Activated CD4-positive, alpha-beta memory T cell treated with anti-CD3 and anti-CD28 coated beads, Interleukin-2, amount 10 ng/mL, durations not matched to agents 7 days and 5 days (primary cell): ENCODE measurements around the gene RNASE12. TPM values are rescaled to one million over a fixed set of nuclear protein-coding genes. Genes with fewer than 3 reads are reported as not detected.

Experiments
- CTCF ChIA-PET: fragments of 350-600 bp; sonication (Branson Sonifier 250); formaldehyde crosslinking; loops from one replicate; lab custom pipeline; 2021; ENCODE audit warnings: antibody characterized with exemption, inconsistent platforms; lab: Charles Lee
- POLR2A ChIA-PET: fragments of 350-600 bp; sonication (Branson Sonifier 250); formaldehyde crosslinking; loops from one replicate; lab custom pipeline; 2021; ENCODE audit warnings: antibody characterized with exemption; lab: Charles Lee
- DNase-seq: peaks from one replicate; pipeline ENCODE4 v3.0.0-alpha.2; 2020
- H3K27ac Mint-ChIP-seq: one replicate; pipeline ENCODE4 v1.8.0; 2021; ENCODE audit warnings: mild to moderate bottlenecking, mixed read lengths
- H3K27me3 Mint-ChIP-seq: one replicate; pipeline ENCODE4 v1.8.0; 2021; ENCODE audit warnings: mixed read lengths
- H3K36me3 Mint-ChIP-seq: one replicate; pipeline ENCODE4 v1.8.0; 2021; ENCODE audit warnings: low read depth, mixed read lengths
- H3K4me1 Mint-ChIP-seq: one replicate; pipeline ENCODE4 v1.8.0; 2021; ENCODE audit warnings: mixed read lengths
- H3K4me3 Mint-ChIP-seq: one replicate; pipeline ENCODE4 v1.8.0; 2021; ENCODE audit warnings: mild to moderate bottlenecking, mixed read lengths
- H3K9me3 Mint-ChIP-seq: one replicate; pipeline ENCODE4 v1.8.0; 2021; ENCODE audit warnings: mixed read lengths
- total RNA-seq, 2 experiments: library from RNA; stranded (reverse); gene quantifications; one replicate each; pipeline ENCODE4 v1.2.3, GENCODE V29; 2021

RNASE12 gene
- total RNA-seq: not detected

- POLR2A ChIA-PET: no interaction called here
- Mint-ChIP-seq H3K36me3 (no peaks in the 10 kb centered on the region), H3K4me3 (no peak within 1 kb of the TSS), H3K27ac (no peak within 1 kb of the TSS), H3K27me3 (peaks cover 7% of the 10 kb centered on the region), H3K9me3 (no peaks in the 10 kb centered on the region), H3K4me1 (peaks cover 12% of the 10 kb centered on the region)
- CTCF ChIA-PET: no interaction called here
- DNase-seq: no peak
These were observed at the start of gene RNASE12 for GRCh38 chr14:20591235-20591634. RNASE12 (minus strand) TSS chr14:20591376; CDS start chr14:20590723, 653 bp downstream.

GRCh38 chr14:20632831-20633691, 41.9 kb upstream of the RNASE12 start:
- Mint-ChIP-seq H3K4me3 (peak overlapping the region; percentile 68), H3K36me3 (no peaks in the 10 kb centered on the region), H3K9me3 (no peaks in the 10 kb centered on the region), H3K4me1 (peaks cover 34% of the 10 kb centered on the region), H3K27ac (peak overlapping the region; percentile 70), H3K27me3 (peaks cover 78% of the 10 kb centered on the region)
- POLR2A ChIA-PET: interaction anchor here (0.9 to 3.1 kb wide), 6 partner anchors 11 to 163 kb away, joined by 3 to 14 read pairs (median 4); partner anchors contain the start of gene PNP
- DNase-seq: peak; percentile 72
- CTCF ChIA-PET: interaction anchor here (0.8 to 1.7 kb wide), 6 partner anchors 12 to 303 kb away, joined by 3 to 7 read pairs (median 4); no protein-coding TSS in a partner anchor

- peaks cover 38% of the 10 kb centered on the region for H3K4me1 Mint-ChIP-seq
- no peaks in the 10 kb centered on the region for H3K36me3 Mint-ChIP-seq
- ChIA-PET CTCF (interaction anchor here (0.8 to 1.7 kb wide), 9 partner anchors 11 to 302 kb away, joined by 3 to 7 read pairs (median 4); no protein-coding TSS in a partner anchor), POLR2A (interaction anchor here (0.9 to 3.1 kb wide), 6 partner anchors 10 to 163 kb away, joined by 3 to 14 read pairs (median 4); partner anchors contain the start of gene PNP)
- no peaks in the 10 kb centered on the region for H3K9me3 Mint-ChIP-seq
- peak overlapping the region; percentile 68 for H3K4me3 Mint-ChIP-seq
- peak overlapping the region; percentile 70 for H3K27ac Mint-ChIP-seq
- H3K27me3 Mint-ChIP-seq: peaks cover 83% of the 10 kb centered on the region
- DNase-seq: no peak
These were observed 41.3 kb upstream of the RNASE12 start for GRCh38 chr14:20632448-20632830.

GRCh38 chr14:20631880-20632389, 40.8 kb upstream of the RNASE12 start:
- Mint-ChIP-seq H3K27ac (no peak overlapping the region), H3K9me3 (no peaks in the 10 kb centered on the region), H3K27me3 (peaks cover 88% of the 10 kb centered on the region), H3K4me3 (peak overlapping the region; percentile 68), H3K4me1 (peaks cover 42% of the 10 kb centered on the region), H3K36me3 (no peaks in the 10 kb centered on the region)
- ChIA-PET CTCF (interaction anchor here (0.8 to 1.7 kb wide), 12 partner anchors 9 to 301 kb away, joined by 3 to 7 read pairs (median 4); no protein-coding TSS in a partner anchor), POLR2A (interaction anchor here (0.9 to 3.1 kb wide), 7 partner anchors 9 to 162 kb away, joined by 3 to 14 read pairs (median 4); partner anchors contain the start of gene PNP)
- DNase-seq: no peak

- no peaks in the 10 kb centered on the region for H3K36me3 Mint-ChIP-seq
These were observed 40.1 kb upstream of the RNASE12 start for GRCh38 chr14:20631023-20631879.

GRCh38 chr14:20630340-20631022, 39.3 kb upstream of the RNASE12 start:
- peaks cover 55% of the 10 kb centered on the region for H3K4me1 Mint-ChIP-seq
- no peak for DNase-seq
- CTCF ChIA-PET: interaction anchor here (0.9 to 1.4 kb wide), 7 partner anchors 8 to 67 kb away, joined by 3 to 9 read pairs (median 4); no protein-coding TSS in a partner anchor

More at GRCh38 chr14:20631023-20631879, 40.1 kb upstream of the RNASE12 start:
- H3K4me3 Mint-ChIP-seq: peak overlapping the region; percentile 68
- H3K4me1 Mint-ChIP-seq: peaks cover 49% of the 10 kb centered on the region
- ChIA-PET POLR2A (interaction anchor here (0.8 to 3.1 kb wide), 8 partner anchors 18 to 161 kb away, joined by 3 to 14 read pairs (median 4); partner anchors contain the start of gene PNP), CTCF (interaction anchor here (0.9 to 1.7 kb wide), 15 partner anchors 9 to 301 kb away, joined by 3 to 9 read pairs (median 4); no protein-coding TSS in a partner anchor)
- no peaks in the 10 kb centered on the region for H3K9me3 Mint-ChIP-seq
- H3K27ac Mint-ChIP-seq: no peak overlapping the region
- no peak for DNase-seq
- peaks cover 88% of the 10 kb centered on the region for H3K27me3 Mint-ChIP-seq

GRCh38 chr14:20628063-20628854, 37.1 kb upstream of the RNASE12 start:
- no peak overlapping the region for H3K4me3 Mint-ChIP-seq
- CTCF ChIA-PET: interaction anchor here (1.4 kb wide), 1 partner anchor 53 kb away, joined by 3 read pairs; no protein-coding TSS in a partner anchor

More at GRCh38 chr14:20630340-20631022, 39.3 kb upstream of the RNASE12 start:
- peaks cover 2% of the 10 kb centered on the region for H3K36me3 Mint-ChIP-seq
- H3K27me3 Mint-ChIP-seq: peaks cover 86% of the 10 kb centered on the region
- H3K9me3 Mint-ChIP-seq: no peaks in the 10 kb centered on the region
- POLR2A ChIA-PET: interaction anchor here (0.8 to 3.1 kb wide), 4 partner anchors 17 to 53 kb away, joined by 3 to 14 read pairs (median 4); no protein-coding TSS in a partner anchor
- H3K4me3 Mint-ChIP-seq: peak overlapping the region; percentile 67
- H3K27ac Mint-ChIP-seq: peak overlapping the region; percentile 3

GRCh38 chr14:20627346-20628027, 36.3 kb upstream of the RNASE12 start:
- Mint-ChIP-seq H3K27ac (no peak overlapping the region), H3K4me1 (peaks cover 71% of the 10 kb centered on the region), H3K36me3 (peaks cover 4% of the 10 kb centered on the region), H3K4me3 (no peak overlapping the region), H3K27me3 (peaks cover 77% of the 10 kb centered on the region), H3K9me3 (no peaks in the 10 kb centered on the region)
- CTCF ChIA-PET: interaction anchor here (1.4 kb wide), 1 partner anchor 53 kb away, joined by 3 read pairs; no protein-coding TSS in a partner anchor
- POLR2A ChIA-PET: no interaction called here
- no peak for DNase-seq

More at GRCh38 chr14:20628063-20628854, 37.1 kb upstream of the RNASE12 start:
- Mint-ChIP-seq H3K27me3 (peaks cover 82% of the 10 kb centered on the region), H3K36me3 (peaks cover 4% of the 10 kb centered on the region), H3K9me3 (no peaks in the 10 kb centered on the region), H3K4me1 (peaks cover 71% of the 10 kb centered on the region), H3K27ac (no peak overlapping the region)
- POLR2A ChIA-PET: interaction anchor here (1.0 kb wide), 1 partner anchor 15 kb away, joined by 3 read pairs; no protein-coding TSS in a partner anchor
- DNase-seq: no peak

GRCh38 chr14:20626274-20626673, 35.1 kb upstream of the RNASE12 start:
- no peak for DNase-seq
- Mint-ChIP-seq H3K36me3 (peaks cover 4% of the 10 kb centered on the region), H3K4me1 (peaks cover 64% of the 10 kb centered on the region), H3K4me3 (no peak overlapping the region), H3K27me3 (peaks cover 74% of the 10 kb centered on the region), H3K9me3 (peaks cover 6% of the 10 kb centered on the region), H3K27ac (no peak overlapping the region)
- ChIA-PET POLR2A (interaction anchor here (0.9 kb wide), 1 partner anchor 55 kb away, joined by 3 read pairs; no protein-coding TSS in a partner anchor), CTCF (no interaction called here)

GRCh38 chr14:20624495-20625070, 33.4 kb upstream of the RNASE12 start:
- H3K9me3 Mint-ChIP-seq: peaks cover 6% of the 10 kb centered on the region
- peak; percentile 63 for DNase-seq
- peaks cover 61% of the 10 kb centered on the region for H3K27me3 Mint-ChIP-seq
- H3K4me3 Mint-ChIP-seq: peak overlapping the region; percentile 66
- CTCF ChIA-PET: no interaction called here
- POLR2A ChIA-PET: interaction anchor here (1.0 kb wide), 1 partner anchor 56 kb away, joined by 3 read pairs; no protein-coding TSS in a partner anchor
- peaks cover 55% of the 10 kb centered on the region for H3K4me1 Mint-ChIP-seq
- peaks cover 4% of the 10 kb centered on the region for H3K36me3 Mint-ChIP-seq
- H3K27ac Mint-ChIP-seq: peak overlapping the region; percentile 61
